GM12878 (cell line): Measurements from ENCODE around the gene SLC25A43. TPM values are rescaled to one million over a fixed set of nuclear protein-coding genes. Genes with fewer than 3 reads are reported as not detected.

Source experiments
- BRCA1 ChIP-seq: IDR thresholded peaks from 2 replicates; pipeline ENCODE4 v1.6.1; 2011; ENCODE audit warnings: low read depth, low read length, improper control_type of control experiment
- CREB1 ChIP-seq: IDR thresholded peaks from 2 replicates; pipeline ENCODE4 v1.6.1; 2012; ENCODE audit warnings: low read depth, mild to moderate bottlenecking, inconsistent platforms
- GABPA ChIP-seq: IDR thresholded peaks from 2 replicates; pipeline ENCODE4 v1.6.1; 2014; ENCODE audit warnings: antibody characterized with exemption, low read depth, mild to moderate bottlenecking, inconsistent platforms
- HDAC2 ChIP-seq: fragments of 200-600 bp; sonication (generic); IDR thresholded peaks from 2 replicates; pipeline ENCODE4 v1.6.1; 2017
- HDAC6 ChIP-seq: fragments of 200-600 bp; sonication (generic); IDR thresholded peaks from one replicate; pipeline ENCODE4 v1.8.0; 2017; ENCODE audit warnings: antibody characterized with exemption; ENCODE audit not compliant: unreplicated experiment
- MEF2A ChIP-seq: IDR thresholded peaks from 2 replicates; pipeline ENCODE4 v1.6.1; 2011; ENCODE audit warnings: low read depth, mild to moderate bottlenecking, low read length, moderate library complexity; ENCODE audit not compliant: insufficient read depth
- MYB ChIP-seq: fragments of 150-350 bp; IDR thresholded peaks from 2 replicates; pipeline ENCODE4 v1.6.1; 2014; ENCODE audit warnings: mild to moderate bottlenecking, low read depth, low read length, borderline replicate concordance
- NBN ChIP-seq: fragments of 450-650 bp; IDR thresholded peaks from 2 replicates; pipeline ENCODE4 v1.6.1; 2016
- NR2C1 ChIP-seq: fragments of 450-650 bp; IDR thresholded peaks from 2 replicates; pipeline ENCODE4 v1.6.1; 2017; ENCODE audit warnings: antibody characterized with exemption, mild to moderate bottlenecking, moderate library complexity
- SUPT20H ChIP-seq: IDR thresholded peaks from 2 replicates; pipeline ENCODE4 v1.6.1; 2011; ENCODE audit warnings: low read depth, mild to moderate bottlenecking, low read length, moderate library complexity, borderline replicate concordance; ENCODE audit not compliant: control insufficient read depth
- ZNF24 ChIP-seq: fragments of 450-650 bp; IDR thresholded peaks from 2 replicates; pipeline ENCODE4 v1.6.1; 2017; ENCODE audit warnings: antibody characterized with exemption, mild to moderate bottlenecking
- ZNF592 ChIP-seq: fragments of 450-650 bp; IDR thresholded peaks from 2 replicates; pipeline ENCODE4 v1.6.1; 2017; ENCODE audit warnings: mild to moderate bottlenecking, moderate library complexity
- polyA plus RNA-seq, 11 experiments: library from polyadenylated mRNA; depleted of rRNA in 4 of 11; unstranded in 6 of 11; stranded (reverse) in 5 of 11; fragments of >200 nt; fragmentation: Nextera tagmentation in 4 of 11; fragmentation: Illumina TruSeq in 1 of 11; extraction: Ambion mirVana in 4 of 11; extraction: Trizol in 1 of 11; gene quantifications; 1 replicate in 1 of 11; 2 replicates in 10 of 11; pipeline versions ENCODE4 v1.2.1 to v1.2.3, GENCODE V29; 2011 to 2016; ENCODE audit warnings: inconsistent platforms in 2 of 11, missing spikeins in 2 of 11, low read depth in 1 of 11
- total RNA-seq, 4 experiments: library from RNA; depleted of rRNA in 3 of 4; stranded (reverse); fragments of >200 nt in 3 of 4; fragmentation: Illumina TruSeq in 1 of 4; extraction: Trizol in 1 of 4; gene quantifications; 2 replicates each; pipeline versions ENCODE4 v1.2.1 to v1.2.3, GENCODE V29; 2013 to 2021
- TF ChIP-seq, protein P1 (sequence below): IDR thresholded peaks from 2 replicates; pipeline ENCODE4 v1.6.1; 2012; ENCODE audit warnings: mild to moderate bottlenecking, low read depth, low read length
- TF ChIP-seq, protein P2 (sequence below): IDR thresholded peaks from 2 replicates; pipeline ENCODE4 v1.6.1; 2012; ENCODE audit warnings: low read depth, low read length, improper control_type of control experiment
- TF ChIP-seq, protein P3 (sequence below): fragments of 450-650 bp; IDR thresholded peaks from 2 replicates; pipeline ENCODE4 v1.6.1; 2017; ENCODE audit warnings: antibody characterized with exemption, mild to moderate bottlenecking, moderate library complexity
- TF ChIP-seq, protein P4 (sequence below): IDR thresholded peaks from 2 replicates; pipeline ENCODE4 v1.6.1; 2011; ENCODE audit warnings: low read depth, mild to moderate bottlenecking, low read length, moderate library complexity, borderline replicate concordance; ENCODE audit errors: extremely low read depth
- TF ChIP-seq, protein P5 (sequence below): fragments of 450-650 bp; IDR thresholded peaks from 2 replicates; pipeline ENCODE4 v1.6.1; 2016; ENCODE audit warnings: mild to moderate bottlenecking

The SLC25A43 gene
- total and polyA plus RNA-seq, 10 of the 15 experiments (the other 5 are each of a cell fraction or from before 2014, with no cell fraction given) = 2.5 to 13.5 (median 6.8) TPM

GRCh38 chrX:119468551-119469312 is 69.6 kb downstream of the SLC25A43 start (continued):
- TF ChIP-seq, protein P1, sequence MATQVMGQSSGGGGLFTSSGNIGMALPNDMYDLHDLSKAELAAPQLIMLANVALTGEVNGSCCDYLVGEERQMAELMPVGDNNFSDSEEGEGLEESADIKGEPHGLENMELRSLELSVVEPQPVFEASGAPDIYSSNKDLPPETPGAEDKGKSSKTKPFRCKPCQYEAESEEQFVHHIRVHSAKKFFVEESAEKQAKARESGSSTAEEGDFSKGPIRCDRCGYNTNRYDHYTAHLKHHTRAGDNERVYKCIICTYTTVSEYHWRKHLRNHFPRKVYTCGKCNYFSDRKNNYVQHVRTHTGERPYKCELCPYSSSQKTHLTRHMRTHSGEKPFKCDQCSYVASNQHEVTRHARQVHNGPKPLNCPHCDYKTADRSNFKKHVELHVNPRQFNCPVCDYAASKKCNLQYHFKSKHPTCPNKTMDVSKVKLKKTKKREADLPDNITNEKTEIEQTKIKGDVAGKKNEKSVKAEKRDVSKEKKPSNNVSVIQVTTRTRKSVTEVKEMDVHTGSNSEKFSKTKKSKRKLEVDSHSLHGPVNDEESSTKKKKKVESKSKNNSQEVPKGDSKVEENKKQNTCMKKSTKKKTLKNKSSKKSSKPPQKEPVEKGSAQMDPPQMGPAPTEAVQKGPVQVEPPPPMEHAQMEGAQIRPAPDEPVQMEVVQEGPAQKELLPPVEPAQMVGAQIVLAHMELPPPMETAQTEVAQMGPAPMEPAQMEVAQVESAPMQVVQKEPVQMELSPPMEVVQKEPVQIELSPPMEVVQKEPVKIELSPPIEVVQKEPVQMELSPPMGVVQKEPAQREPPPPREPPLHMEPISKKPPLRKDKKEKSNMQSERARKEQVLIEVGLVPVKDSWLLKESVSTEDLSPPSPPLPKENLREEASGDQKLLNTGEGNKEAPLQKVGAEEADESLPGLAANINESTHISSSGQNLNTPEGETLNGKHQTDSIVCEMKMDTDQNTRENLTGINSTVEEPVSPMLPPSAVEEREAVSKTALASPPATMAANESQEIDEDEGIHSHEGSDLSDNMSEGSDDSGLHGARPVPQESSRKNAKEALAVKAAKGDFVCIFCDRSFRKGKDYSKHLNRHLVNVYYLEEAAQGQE = no peak
- TF ChIP-seq SUPT20H (no peak), NR2C1 (peak; percentile 55), MEF2A (no peak), BRCA1 (no peak), HDAC2 (no peak), ZNF24 (no peak), HDAC6 (no peak), CREB1 (peak; percentile 92), MYB (no peak), GABPA (0 out of 2 replicates have a peak, but pooled peaks have one; percentile 31), ZNF592 (peak; percentile 79; the same call in 1 of the 2 replicates), NBN (no peak)
- TF ChIP-seq, protein P2, sequence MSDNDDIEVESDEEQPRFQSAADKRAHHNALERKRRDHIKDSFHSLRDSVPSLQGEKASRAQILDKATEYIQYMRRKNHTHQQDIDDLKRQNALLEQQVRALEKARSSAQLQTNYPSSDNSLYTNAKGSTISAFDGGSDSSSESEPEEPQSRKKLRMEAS = no peak
- TF ChIP-seq, protein P3, sequence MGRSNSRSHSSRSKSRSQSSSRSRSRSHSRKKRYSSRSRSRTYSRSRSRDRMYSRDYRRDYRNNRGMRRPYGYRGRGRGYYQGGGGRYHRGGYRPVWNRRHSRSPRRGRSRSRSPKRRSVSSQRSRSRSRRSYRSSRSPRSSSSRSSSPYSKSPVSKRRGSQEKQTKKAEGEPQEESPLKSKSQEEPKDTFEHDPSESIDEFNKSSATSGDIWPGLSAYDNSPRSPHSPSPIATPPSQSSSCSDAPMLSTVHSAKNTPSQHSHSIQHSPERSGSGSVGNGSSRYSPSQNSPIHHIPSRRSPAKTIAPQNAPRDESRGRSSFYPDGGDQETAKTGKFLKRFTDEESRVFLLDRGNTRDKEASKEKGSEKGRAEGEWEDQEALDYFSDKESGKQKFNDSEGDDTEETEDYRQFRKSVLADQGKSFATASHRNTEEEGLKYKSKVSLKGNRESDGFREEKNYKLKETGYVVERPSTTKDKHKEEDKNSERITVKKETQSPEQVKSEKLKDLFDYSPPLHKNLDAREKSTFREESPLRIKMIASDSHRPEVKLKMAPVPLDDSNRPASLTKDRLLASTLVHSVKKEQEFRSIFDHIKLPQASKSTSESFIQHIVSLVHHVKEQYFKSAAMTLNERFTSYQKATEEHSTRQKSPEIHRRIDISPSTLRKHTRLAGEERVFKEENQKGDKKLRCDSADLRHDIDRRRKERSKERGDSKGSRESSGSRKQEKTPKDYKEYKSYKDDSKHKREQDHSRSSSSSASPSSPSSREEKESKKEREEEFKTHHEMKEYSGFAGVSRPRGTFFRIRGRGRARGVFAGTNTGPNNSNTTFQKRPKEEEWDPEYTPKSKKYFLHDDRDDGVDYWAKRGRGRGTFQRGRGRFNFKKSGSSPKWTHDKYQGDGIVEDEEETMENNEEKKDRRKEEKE = no peak
- TF ChIP-seq, protein P4, sequence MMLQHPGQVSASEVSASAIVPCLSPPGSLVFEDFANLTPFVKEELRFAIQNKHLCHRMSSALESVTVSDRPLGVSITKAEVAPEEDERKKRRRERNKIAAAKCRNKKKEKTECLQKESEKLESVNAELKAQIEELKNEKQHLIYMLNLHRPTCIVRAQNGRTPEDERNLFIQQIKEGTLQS = no peak
- TF ChIP-seq, protein P5, sequence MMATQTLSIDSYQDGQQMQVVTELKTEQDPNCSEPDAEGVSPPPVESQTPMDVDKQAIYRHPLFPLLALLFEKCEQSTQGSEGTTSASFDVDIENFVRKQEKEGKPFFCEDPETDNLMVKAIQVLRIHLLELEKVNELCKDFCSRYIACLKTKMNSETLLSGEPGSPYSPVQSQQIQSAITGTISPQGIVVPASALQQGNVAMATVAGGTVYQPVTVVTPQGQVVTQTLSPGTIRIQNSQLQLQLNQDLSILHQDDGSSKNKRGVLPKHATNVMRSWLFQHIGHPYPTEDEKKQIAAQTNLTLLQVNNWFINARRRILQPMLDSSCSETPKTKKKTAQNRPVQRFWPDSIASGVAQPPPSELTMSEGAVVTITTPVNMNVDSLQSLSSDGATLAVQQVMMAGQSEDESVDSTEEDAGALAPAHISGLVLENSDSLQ = no peak
